GM10266 (cell line): ENCODE data around the gene RHOJ.

Experiments used
- DNase-seq: peaks from one replicate; pipeline ENCODE4 v3.0.0; 2012; ENCODE audit errors: extremely low spot score
- TF ChIP-seq, protein P1 (sequence below): IDR thresholded peaks from 2 replicates; pipeline ENCODE4 v1.5.1; 2012; ENCODE audit warnings: mild to moderate bottlenecking, low read depth; ENCODE audit not compliant: control insufficient read depth, insufficient read depth; ENCODE audit errors: missing control alignments

Gene RHOJ

GRCh38 chr14:63174760-63175191 lies 29.5 kb upstream of the RHOJ start:
- DNase-seq, result peak; percentile 30
- TF ChIP-seq, protein P1, sequence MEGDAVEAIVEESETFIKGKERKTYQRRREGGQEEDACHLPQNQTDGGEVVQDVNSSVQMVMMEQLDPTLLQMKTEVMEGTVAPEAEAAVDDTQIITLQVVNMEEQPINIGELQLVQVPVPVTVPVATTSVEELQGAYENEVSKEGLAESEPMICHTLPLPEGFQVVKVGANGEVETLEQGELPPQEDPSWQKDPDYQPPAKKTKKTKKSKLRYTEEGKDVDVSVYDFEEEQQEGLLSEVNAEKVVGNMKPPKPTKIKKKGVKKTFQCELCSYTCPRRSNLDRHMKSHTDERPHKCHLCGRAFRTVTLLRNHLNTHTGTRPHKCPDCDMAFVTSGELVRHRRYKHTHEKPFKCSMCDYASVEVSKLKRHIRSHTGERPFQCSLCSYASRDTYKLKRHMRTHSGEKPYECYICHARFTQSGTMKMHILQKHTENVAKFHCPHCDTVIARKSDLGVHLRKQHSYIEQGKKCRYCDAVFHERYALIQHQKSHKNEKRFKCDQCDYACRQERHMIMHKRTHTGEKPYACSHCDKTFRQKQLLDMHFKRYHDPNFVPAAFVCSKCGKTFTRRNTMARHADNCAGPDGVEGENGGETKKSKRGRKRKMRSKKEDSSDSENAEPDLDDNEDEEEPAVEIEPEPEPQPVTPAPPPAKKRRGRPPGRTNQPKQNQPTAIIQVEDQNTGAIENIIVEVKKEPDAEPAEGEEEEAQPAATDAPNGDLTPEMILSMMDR, result peak; percentile 26

DNA sequence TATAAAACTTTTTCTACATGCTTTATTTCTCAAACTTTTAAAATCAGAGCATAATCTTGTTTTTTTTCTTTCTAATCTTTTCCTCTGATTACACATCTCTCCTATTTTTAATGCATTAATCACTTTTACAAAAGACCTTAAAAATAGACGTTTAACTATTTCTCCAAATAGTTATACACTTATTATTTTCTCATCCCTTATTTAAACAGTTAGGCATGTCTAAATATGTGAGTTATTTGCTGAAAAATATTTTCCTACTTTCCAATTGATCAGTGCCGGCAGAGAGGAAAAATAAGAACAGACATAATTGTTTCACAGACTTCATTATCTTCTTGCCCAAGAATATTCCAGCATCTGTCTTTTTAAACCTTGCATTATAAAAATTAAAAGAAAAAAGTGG lies 28.7 kb upstream of the RHOJ start:
- TF ChIP-seq, protein P1, result no peak

DNA sequence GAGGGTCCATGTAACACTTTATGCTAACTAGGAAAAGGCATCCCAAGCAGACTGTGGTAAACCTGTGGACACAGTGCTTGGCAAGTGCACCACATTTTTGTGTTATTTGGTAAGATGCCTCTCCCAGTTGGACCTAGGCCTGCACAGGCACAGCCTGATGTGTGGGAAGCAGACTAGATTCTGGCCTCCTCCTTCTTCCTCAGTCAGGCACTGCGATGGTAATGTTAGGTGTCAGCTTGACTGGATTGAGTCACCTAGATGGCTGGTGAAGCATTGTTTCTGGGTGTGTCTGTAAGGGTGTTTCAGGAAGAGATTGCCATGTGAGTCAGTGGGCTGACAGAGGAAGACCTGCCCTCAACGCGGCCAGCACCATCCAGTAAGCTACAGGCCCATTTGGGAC lies 25.3 kb upstream of the RHOJ start:
- TF ChIP-seq, protein P1, result no peak
- DNase-seq, result no peak

More for the DNA sequence above, 28.7 kb upstream of the RHOJ start:
- DNase-seq, result no peak

DNA sequence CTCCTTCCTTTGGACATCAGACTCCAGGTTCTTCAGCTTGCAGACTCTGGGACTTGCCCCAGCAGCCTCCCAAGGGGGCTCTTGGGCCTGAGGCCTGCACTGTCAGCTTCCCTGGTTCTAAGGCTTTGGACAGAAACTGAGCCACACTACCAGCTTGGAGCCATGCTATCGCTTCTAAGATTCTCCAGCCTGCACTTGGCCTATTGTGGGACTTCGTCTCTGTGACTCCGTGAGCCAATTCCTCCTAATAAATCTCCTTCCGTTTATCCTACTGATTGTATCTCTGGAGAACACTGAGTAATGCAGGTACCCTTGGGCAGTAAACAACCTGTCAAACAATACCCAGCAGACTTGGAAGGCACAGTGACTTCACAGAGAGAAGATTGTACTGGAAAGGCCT lies 24.9 kb upstream of the RHOJ start:
- TF ChIP-seq, protein P1, result no peak
- DNase-seq, result no peak

DNA sequence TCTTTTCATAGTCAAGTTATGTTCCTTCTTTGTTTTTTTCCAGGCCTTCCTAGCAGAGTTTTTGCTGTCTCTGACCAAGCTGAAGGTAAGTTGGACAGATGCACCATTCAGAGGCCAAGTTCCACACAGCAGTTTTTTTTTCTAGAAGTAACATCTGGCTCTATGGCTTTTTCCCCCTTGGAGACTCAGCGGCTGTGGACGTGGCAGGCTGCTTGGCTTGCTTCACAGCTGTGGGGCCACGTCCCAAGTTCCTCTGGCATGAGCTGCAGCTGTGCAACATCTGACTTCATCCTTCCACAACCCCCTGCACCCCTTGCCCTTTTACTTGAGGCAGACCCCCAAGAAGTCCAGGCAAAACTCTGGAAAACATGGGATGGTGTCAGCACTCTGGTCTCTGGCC lies 24.2 kb upstream of the RHOJ start:
- TF ChIP-seq, protein P1, result no peak
- no peak for DNase-seq

- no peak for DNase-seq
These were observed 21.3 kb upstream of the RHOJ start for GRCh38 chr14:63182968-63183367.

GRCh38 chr14:63186453-63186852 lies 17.8 kb upstream of the RHOJ start:
- TF ChIP-seq, protein P1, result no peak
- no peak for DNase-seq

More at GRCh38 chr14:63182968-63183367, 21.3 kb upstream of the RHOJ start:
- TF ChIP-seq, protein P1, result no peak
